Activated CD8-positive, alpha-beta T cell treated with anti-CD3 and anti-CD28 coated beads, Interleukin-2, amount 10 ng/mL, durations not matched to agents 7 days and 5 days (primary cell): ENCODE measurements around the gene GALNT18. TPM values are rescaled to one million over a fixed set of nuclear protein-coding genes. Genes with fewer than 3 reads are reported as not detected.

Experiments
- ATAC-seq: fragments of 150-1000 bp; cut with Tn5 transposase; one replicate; pipeline ENCODE4 v1.10.0; 2021; ENCODE audit warnings: moderate library complexity
- CTCF ChIA-PET: fragments of 350-600 bp; sonication (Branson Sonifier 250); formaldehyde crosslinking; loops from one replicate; lab custom pipeline; 2021; ENCODE audit warnings: antibody characterized with exemption; lab: Charles Lee
- POLR2A ChIA-PET: fragments of 350-600 bp; sonication (Branson Sonifier 250); formaldehyde crosslinking; loops from one replicate; lab custom pipeline; 2021; ENCODE audit warnings: antibody characterized with exemption; lab: Charles Lee
- DNase-seq: peaks from one replicate; pipeline ENCODE4 v3.0.0-alpha.2; 2020
- H3K27ac Mint-ChIP-seq: one replicate; pipeline ENCODE4 v1.8.0; 2021; ENCODE audit warnings: mild to moderate bottlenecking, mixed read lengths
- H3K27me3 Mint-ChIP-seq: one replicate; pipeline ENCODE4 v1.8.0; 2021; ENCODE audit warnings: low read depth, mixed read lengths
- H3K36me3 Mint-ChIP-seq: one replicate; pipeline ENCODE4 v1.8.0; 2021; ENCODE audit warnings: low read depth, mixed read lengths
- H3K4me1 Mint-ChIP-seq: one replicate; pipeline ENCODE4 v1.8.0; 2021; ENCODE audit warnings: low read depth, mixed read lengths
- H3K4me3 Mint-ChIP-seq: one replicate; pipeline ENCODE4 v1.8.0; 2021; ENCODE audit warnings: mild to moderate bottlenecking, mixed read lengths
- H3K9me3 Mint-ChIP-seq: one replicate; pipeline ENCODE4 v1.8.0; 2022; ENCODE audit warnings: mixed read lengths; ENCODE audit not compliant: insufficient read depth
- total RNA-seq, 2 experiments: library from RNA; stranded (reverse); gene quantifications; one replicate each; pipeline ENCODE4 v1.2.3, GENCODE V29; 2021

The GALNT18 gene
- total RNA-seq, 2 experiments from 2014 or later = 0.23 to 0.42 TPM

- DNase-seq (no peak), ATAC-seq (no peak)
- ChIA-PET CTCF (no interaction called here), POLR2A (no interaction called here)
- Mint-ChIP-seq H3K27me3 (no peaks in the 10 kb centered on the region), H3K36me3 (no peaks in the 10 kb centered on the region), H3K27ac (no peak overlapping the region), H3K4me3 (no peak overlapping the region), H3K4me1 (no peaks in the 10 kb centered on the region), H3K9me3 (no peaks in the 10 kb centered on the region)
Measured at GRCh38 chr11:11553573-11553972, 68.2 kb downstream of the GALNT18 start.

- no peaks in the 10 kb centered on the region for H3K9me3 Mint-ChIP-seq
- no peak for ATAC-seq
- no peaks in the 10 kb centered on the region for H3K4me1 Mint-ChIP-seq
- no peak overlapping the region for H3K27ac Mint-ChIP-seq
- H3K27me3 Mint-ChIP-seq = no peaks in the 10 kb centered on the region
- POLR2A ChIA-PET = no interaction called here
- CTCF ChIA-PET = no interaction called here
- H3K36me3 Mint-ChIP-seq = no peaks in the 10 kb centered on the region
- DNase-seq = no peak
- H3K4me3 Mint-ChIP-seq = no peak overlapping the region
Measured at GRCh38 chr11:11552529-11553087, 69.2 kb downstream of the GALNT18 start.

- Mint-ChIP-seq H3K4me3 (no peak overlapping the region), H3K27ac (no peak overlapping the region), H3K27me3 (no peaks in the 10 kb centered on the region), H3K36me3 (no peaks in the 10 kb centered on the region), H3K9me3 (no peaks in the 10 kb centered on the region), H3K4me1 (no peaks in the 10 kb centered on the region)
- DNase-seq (no peak), ATAC-seq (no peak)
- ChIA-PET POLR2A (no interaction called here), CTCF (no interaction called here)
Measured at GRCh38 chr11:11550534-11550933, 71.3 kb downstream of the GALNT18 start.

GRCh38 chr11:11545285-11546275 lies 76.2 kb downstream of the GALNT18 start:
- DNase-seq = no peak
- CTCF ChIA-PET = no interaction called here
- POLR2A ChIA-PET = no interaction called here
- no peak overlapping the region for H3K4me3 Mint-ChIP-seq
- ATAC-seq = no peak
- H3K4me1 Mint-ChIP-seq = no peaks in the 10 kb centered on the region
- no peaks in the 10 kb centered on the region for H3K9me3 Mint-ChIP-seq
- no peaks in the 10 kb centered on the region for H3K36me3 Mint-ChIP-seq
- no peak overlapping the region for H3K27ac Mint-ChIP-seq
- no peaks in the 10 kb centered on the region for H3K27me3 Mint-ChIP-seq

GRCh38 chr11:11543656-11544055 lies 78.1 kb downstream of the GALNT18 start:
- H3K27me3 Mint-ChIP-seq = no peaks in the 10 kb centered on the region
- POLR2A ChIA-PET = no interaction called here
- H3K9me3 Mint-ChIP-seq = no peaks in the 10 kb centered on the region
- ATAC-seq = no peak
- no peak overlapping the region for H3K4me3 Mint-ChIP-seq
- no peak for DNase-seq
- CTCF ChIA-PET = no interaction called here
- H3K36me3 Mint-ChIP-seq = no peaks in the 10 kb centered on the region
- H3K27ac Mint-ChIP-seq = no peak overlapping the region
- no peaks in the 10 kb centered on the region for H3K4me1 Mint-ChIP-seq

- H3K36me3 Mint-ChIP-seq = no peaks in the 10 kb centered on the region
- H3K27me3 Mint-ChIP-seq = no peaks in the 10 kb centered on the region
- no peak overlapping the region for H3K27ac Mint-ChIP-seq
- no peaks in the 10 kb centered on the region for H3K4me1 Mint-ChIP-seq
- no peak for DNase-seq
- no peak overlapping the region for H3K4me3 Mint-ChIP-seq
- ATAC-seq = no peak
- POLR2A ChIA-PET = no interaction called here
- H3K9me3 Mint-ChIP-seq = no peaks in the 10 kb centered on the region
- CTCF ChIA-PET = no interaction called here
Measured at GRCh38 chr11:11540157-11540556, 81.6 kb downstream of the GALNT18 start.

- Mint-ChIP-seq H3K4me1 (no peaks in the 10 kb centered on the region), H3K4me3 (no peak overlapping the region), H3K36me3 (no peaks in the 10 kb centered on the region), H3K9me3 (no peaks in the 10 kb centered on the region), H3K27me3 (no peaks in the 10 kb centered on the region), H3K27ac (no peak overlapping the region)
- ChIA-PET POLR2A (no interaction called here), CTCF (interaction anchor here (0.6 to 1.2 kb wide), 2 partner anchors 11 to 147 kb away, joined by 3 read pairs; no protein-coding TSS in a partner anchor)
- ATAC-seq (no peak), DNase-seq (no peak)
Measured at GRCh38 chr11:11538277-11538960, 83.4 kb downstream of the GALNT18 start.

DNA sequence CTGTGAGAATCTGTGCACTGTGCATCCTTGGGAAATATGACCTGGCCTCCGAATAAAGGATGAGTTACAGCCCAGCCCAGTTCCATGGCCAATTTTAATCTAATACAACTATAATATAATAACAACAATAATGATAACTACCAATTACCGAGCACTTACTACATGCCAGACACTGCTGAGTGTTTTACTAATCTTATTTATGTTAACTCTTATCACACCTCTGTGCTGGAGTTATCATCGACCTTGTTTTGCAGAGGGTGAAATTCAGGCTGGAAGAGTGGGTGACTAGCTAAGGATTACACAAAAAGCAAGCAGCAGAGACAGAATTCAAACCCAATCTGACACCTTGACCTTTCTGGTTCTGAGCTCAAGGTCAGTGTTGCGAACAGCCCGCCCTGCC lies 83.9 kb downstream of the GALNT18 start:
- CTCF ChIA-PET = interaction anchor here (0.6 to 1.2 kb wide), 2 partner anchors 10 to 147 kb away, joined by 3 read pairs; no protein-coding TSS in a partner anchor

GRCh38 chr11:11537372-11537771 lies 84.4 kb downstream of the GALNT18 start:
- CTCF ChIA-PET = interaction anchor here (1.2 kb wide), 1 partner anchor 148 kb away, joined by 3 read pairs; no protein-coding TSS in a partner anchor

More for the DNA sequence above, 83.9 kb downstream of the GALNT18 start:
- ATAC-seq (no peak), DNase-seq (no peak)
- POLR2A ChIA-PET = no interaction called here
- H3K4me3 Mint-ChIP-seq = no peak overlapping the region
- no peaks in the 10 kb centered on the region for H3K27me3 Mint-ChIP-seq
- H3K4me1 Mint-ChIP-seq = no peaks in the 10 kb centered on the region
- H3K9me3 Mint-ChIP-seq = no peaks in the 10 kb centered on the region
- H3K36me3 Mint-ChIP-seq = no peaks in the 10 kb centered on the region
- H3K27ac Mint-ChIP-seq = no peak overlapping the region

DNA sequence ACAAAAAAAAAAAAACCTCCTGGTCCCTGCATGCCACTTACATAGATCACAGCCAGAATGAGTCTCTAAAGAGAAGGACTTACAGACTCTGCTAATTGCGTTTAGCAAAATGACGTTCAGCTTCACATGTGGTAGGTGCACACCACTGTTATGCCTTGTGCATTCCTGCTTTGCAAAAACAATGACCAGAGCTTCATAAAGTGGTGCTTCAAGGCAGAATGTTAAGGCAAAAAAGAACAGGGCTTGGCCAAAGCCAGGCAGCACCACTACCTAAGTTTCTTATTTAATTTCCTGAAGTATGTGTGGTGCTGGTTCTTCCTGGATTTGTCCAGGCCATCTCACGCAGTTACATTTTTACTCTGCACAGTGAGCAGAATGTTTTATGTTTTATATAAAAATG lies 85.2 kb downstream of the GALNT18 start:
- ChIA-PET POLR2A (no interaction called here), CTCF (no interaction called here)
- no peaks in the 10 kb centered on the region for H3K36me3 Mint-ChIP-seq
- ATAC-seq (no peak), DNase-seq (no peak)
- no peaks in the 10 kb centered on the region for H3K4me1 Mint-ChIP-seq
- H3K27ac Mint-ChIP-seq = no peak overlapping the region
- H3K4me3 Mint-ChIP-seq = no peak overlapping the region
- H3K27me3 Mint-ChIP-seq = no peaks in the 10 kb centered on the region
- no peaks in the 10 kb centered on the region for H3K9me3 Mint-ChIP-seq

More at GRCh38 chr11:11537372-11537771, 84.4 kb downstream of the GALNT18 start:
- Mint-ChIP-seq H3K9me3 (no peaks in the 10 kb centered on the region), H3K36me3 (no peaks in the 10 kb centered on the region), H3K27me3 (no peaks in the 10 kb centered on the region), H3K4me3 (no peak overlapping the region), H3K27ac (no peak overlapping the region), H3K4me1 (no peaks in the 10 kb centered on the region)
- ATAC-seq (no peak), DNase-seq (no peak)
- POLR2A ChIA-PET = no interaction called here

DNA sequence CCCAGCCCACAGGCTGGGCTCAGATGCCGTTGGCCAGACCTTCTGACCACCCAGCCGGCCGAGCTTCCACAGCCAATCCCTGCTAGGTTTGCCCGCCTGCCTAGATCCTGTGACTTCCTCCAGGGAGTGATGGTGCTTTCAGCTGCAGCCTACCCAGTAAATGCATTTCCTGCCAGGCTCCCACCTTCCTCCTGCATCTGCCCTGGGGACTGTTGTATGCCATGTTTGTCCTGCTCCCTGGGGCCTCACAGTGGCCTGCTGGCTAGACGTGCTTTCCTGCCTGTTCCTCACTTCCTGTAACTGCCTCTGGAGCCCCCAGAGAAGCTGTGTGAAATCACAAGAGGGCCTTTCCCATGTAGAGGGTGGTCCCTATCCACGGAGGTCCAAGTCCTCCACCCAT lies 86.2 kb downstream of the GALNT18 start:
- Mint-ChIP-seq H3K36me3 (no peaks in the 10 kb centered on the region), H3K4me3 (no peak overlapping the region), H3K9me3 (no peaks in the 10 kb centered on the region), H3K27me3 (no peaks in the 10 kb centered on the region), H3K27ac (no peak overlapping the region), H3K4me1 (no peaks in the 10 kb centered on the region)
- ChIA-PET CTCF (no interaction called here), POLR2A (no interaction called here)
- DNase-seq (no peak), ATAC-seq (no peak)

DNA sequence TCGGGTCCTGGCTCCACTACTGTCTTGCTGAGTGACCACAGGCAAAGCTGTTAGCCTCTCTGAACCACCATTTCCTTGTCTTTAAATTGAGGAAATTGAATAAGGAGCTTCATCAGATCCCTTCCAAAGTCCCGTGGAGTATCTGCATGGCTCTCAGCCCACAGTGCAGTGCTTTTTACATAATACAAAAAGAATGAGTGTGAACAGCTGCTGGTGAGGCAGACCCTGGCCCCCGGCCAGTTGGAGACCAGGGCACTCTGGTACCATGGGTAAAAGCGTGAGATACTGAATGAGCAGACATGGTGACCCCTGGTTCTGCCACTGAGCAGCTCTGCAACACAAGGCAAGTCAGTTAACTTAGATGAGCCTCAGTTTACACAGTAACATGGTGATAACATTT lies 86.8 kb downstream of the GALNT18 start:
- Mint-ChIP-seq H3K9me3 (no peaks in the 10 kb centered on the region), H3K27ac (no peak overlapping the region), H3K27me3 (no peaks in the 10 kb centered on the region), H3K36me3 (no peaks in the 10 kb centered on the region), H3K4me1 (no peaks in the 10 kb centered on the region), H3K4me3 (no peak overlapping the region)
- DNase-seq (no peak), ATAC-seq (no peak)
- ChIA-PET CTCF (no interaction called here), POLR2A (no interaction called here)
